IgD-negative memory B cell (primary cell): ENCODE data around the gene ARHGAP29. TPM values are rescaled to one million over a fixed set of nuclear protein-coding genes. Genes with fewer than 3 reads are reported as not detected.

ENCODE experiments used
- H3K27ac Mint-ChIP-seq, 3 donors: one replicate each; pipeline ENCODE4 v1.8.0; 2020 to 2022; ENCODE audit warnings: mild to moderate bottlenecking in 3 of 3, mixed read lengths in 3 of 3, moderate library complexity in 1 of 3
- H3K27me3 Mint-ChIP-seq: one replicate; pipeline ENCODE4 v1.8.0; 2021; ENCODE audit warnings: mixed read lengths
- H3K36me3 Mint-ChIP-seq: one replicate; pipeline ENCODE4 v1.8.0; 2020; ENCODE audit warnings: mild to moderate bottlenecking, mixed read lengths
- H3K4me1 Mint-ChIP-seq, 3 donors: one replicate each; pipeline ENCODE4 v1.8.0; 2020 to 2022; ENCODE audit warnings: mixed read lengths in 3 of 3, mild to moderate bottlenecking in 1 of 3
- H3K4me3 Mint-ChIP-seq, 4 donors: one replicate each; pipeline ENCODE4 v1.8.0; 2020 to 2022; ENCODE audit warnings: mild to moderate bottlenecking in 4 of 4, mixed read lengths in 4 of 4, moderate library complexity in 3 of 4
- H3K9me3 Mint-ChIP-seq, 3 donors: one replicate each; pipeline ENCODE4 v1.8.0; 2020 to 2021; ENCODE audit warnings: mixed read lengths in 3 of 3, mild to moderate bottlenecking in 1 of 3
- polyA plus RNA-seq: library from polyadenylated mRNA; unstranded; fragments of 300-500 nt; fragmentation: Illumina TruSeq; gene quantifications from one replicate; pipeline ENCODE4 v1.2.3, GENCODE V29; 2021

The ARHGAP29 gene
- polyA plus RNA-seq, 1 donor from 2014 or later, result not detected

GRCh38 chr1:94248956-94249688 is 11.7 kb upstream of the ARHGAP29 start:
- no peak overlapping the region for H3K27ac Mint-ChIP-seq
- peak overlapping the region in 2 of 4 donors; percentile 31 to 47 for H3K4me3 Mint-ChIP-seq
- H3K4me1 Mint-ChIP-seq, result peaks cover 4 to 8% (median 5%) of the 10 kb centered on the region in 3 donors
- peaks cover 3% of the 10 kb centered on the region for H3K36me3 Mint-ChIP-seq
- peaks cover 2 to 11% (median 4%) of the 10 kb centered on the region in 3 donors for H3K9me3 Mint-ChIP-seq
- peaks cover 47% of the 10 kb centered on the region for H3K27me3 Mint-ChIP-seq

GRCh38 chr1:94247138-94248094 is 10.0 kb upstream of the ARHGAP29 start:
- Mint-ChIP-seq H3K27ac (no peak overlapping the region), H3K9me3 (peaks cover 6 to 17% (median 14%) of the 10 kb centered on the region in 3 donors), H3K27me3 (peaks cover 49% of the 10 kb centered on the region), H3K4me1 (peaks cover 4 to 8% (median 5%) of the 10 kb centered on the region in 3 donors), H3K4me3 (peak overlapping the region; percentile 76 to 90 (median 84)), H3K36me3 (peaks cover 6% of the 10 kb centered on the region)

DNA sequence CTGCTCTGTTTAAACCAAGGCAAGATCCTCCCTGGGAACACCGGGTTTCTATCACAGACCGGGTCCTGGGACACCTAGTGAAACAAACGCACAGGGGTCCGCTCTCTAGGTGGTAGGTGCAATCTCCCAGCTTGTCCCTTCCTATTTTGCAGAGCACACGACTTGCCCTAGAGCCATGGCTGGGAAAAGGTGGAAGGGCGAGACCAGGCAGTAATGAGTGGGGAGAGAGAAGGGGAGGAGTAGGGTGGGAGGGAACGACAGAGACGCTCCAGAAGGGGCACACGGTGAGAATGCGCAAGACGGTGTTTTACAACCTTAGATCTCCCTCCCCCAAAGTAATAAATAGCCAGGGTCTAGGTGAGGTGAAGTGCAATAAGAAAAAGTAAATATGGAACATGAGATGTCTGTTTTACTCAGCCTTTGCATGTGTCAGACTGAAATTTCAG is 9.3 kb upstream of the ARHGAP29 start:
- Mint-ChIP-seq H3K36me3 (peaks cover 5% of the 10 kb centered on the region), H3K27ac (no peak overlapping the region), H3K4me1 (peaks cover 4 to 8% (median 5%) of the 10 kb centered on the region in 3 donors), H3K27me3 (peaks cover 47% of the 10 kb centered on the region), H3K9me3 (peaks cover 6 to 23% (median 14%) of the 10 kb centered on the region in 3 donors), H3K4me3 (peak overlapping the region; percentile 76 to 90 (median 82))

DNA sequence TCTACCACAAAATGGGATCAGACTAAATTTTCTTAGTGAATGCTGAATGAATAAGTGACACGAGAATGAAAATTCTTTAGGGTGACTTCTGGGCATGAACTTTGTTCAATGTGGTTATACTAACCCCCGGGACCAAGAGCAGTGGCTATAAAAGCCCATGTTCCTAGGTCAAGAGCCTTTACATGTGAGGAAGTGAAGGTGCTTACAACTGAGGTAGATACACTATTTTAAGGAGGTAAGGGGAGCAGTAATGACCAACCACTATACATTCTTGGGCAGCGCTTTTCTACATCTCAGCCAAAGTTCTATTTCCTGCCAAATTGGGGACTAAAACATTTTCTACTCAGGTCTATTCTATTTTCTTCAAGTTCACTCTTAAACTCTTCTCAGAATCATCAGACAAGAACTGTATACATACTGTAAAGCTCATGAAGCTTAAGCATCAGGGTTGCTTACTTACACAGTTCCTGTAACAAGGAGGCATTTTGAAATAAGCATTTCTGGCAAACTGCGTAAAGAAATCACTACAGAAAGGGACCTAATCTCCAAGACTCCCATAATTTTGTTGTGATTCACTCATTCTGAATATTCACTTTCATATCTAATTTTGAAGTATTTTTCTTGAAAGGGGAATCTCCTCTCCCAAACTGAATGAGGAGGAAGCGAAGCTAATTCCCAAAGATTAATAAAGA is 8.5 kb upstream of the ARHGAP29 start:
- Mint-ChIP-seq H3K27ac (no peak overlapping the region), H3K9me3 (peaks cover 4 to 24% (median 14%) of the 10 kb centered on the region in 3 donors), H3K27me3 (peaks cover 42% of the 10 kb centered on the region), H3K4me1 (peaks cover 4 to 8% (median 5%) of the 10 kb centered on the region in 3 donors), H3K4me3 (peak overlapping the region in 1 of 4 donors; percentile 18), H3K36me3 (peaks cover 5% of the 10 kb centered on the region)

DNA sequence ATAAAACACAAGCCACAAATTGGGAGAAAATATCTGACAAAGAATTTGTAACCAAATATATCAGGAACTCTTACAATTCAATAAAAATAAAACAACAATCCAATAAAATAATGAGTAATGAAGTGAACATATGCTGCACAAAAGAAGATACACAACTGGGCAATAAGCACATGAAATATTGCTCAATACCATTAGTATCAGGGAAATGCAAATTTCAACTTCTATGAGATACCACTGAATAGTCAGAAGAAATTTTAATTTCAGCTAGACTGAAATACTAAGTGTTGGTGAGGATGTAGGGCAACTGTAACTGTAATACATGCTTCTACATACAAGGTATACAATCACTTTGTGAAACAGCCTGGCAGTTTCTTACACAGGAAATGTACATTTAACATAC is 7.4 kb upstream of the ARHGAP29 start:
- peaks cover 4 to 8% (median 5%) of the 10 kb centered on the region in 3 donors for H3K4me1 Mint-ChIP-seq
- H3K27me3 Mint-ChIP-seq, result peaks cover 40% of the 10 kb centered on the region
- H3K4me3 Mint-ChIP-seq, result no peak overlapping the region
- no peak overlapping the region for H3K27ac Mint-ChIP-seq
- H3K9me3 Mint-ChIP-seq, result peaks cover 4 to 24% (median 14%) of the 10 kb centered on the region in 3 donors
- peaks cover 5% of the 10 kb centered on the region for H3K36me3 Mint-ChIP-seq

GRCh38 chr1:94243665-94244064 is 6.3 kb upstream of the ARHGAP29 start:
- peaks cover 4 to 8% (median 5%) of the 10 kb centered on the region in 3 donors for H3K4me1 Mint-ChIP-seq
- H3K9me3 Mint-ChIP-seq, result peaks cover 4 to 24% (median 14%) of the 10 kb centered on the region in 3 donors
- H3K36me3 Mint-ChIP-seq, result peaks cover 6% of the 10 kb centered on the region
- H3K27ac Mint-ChIP-seq, result no peak overlapping the region
- H3K4me3 Mint-ChIP-seq, result no peak overlapping the region
- peaks cover 42% of the 10 kb centered on the region for H3K27me3 Mint-ChIP-seq

DNA sequence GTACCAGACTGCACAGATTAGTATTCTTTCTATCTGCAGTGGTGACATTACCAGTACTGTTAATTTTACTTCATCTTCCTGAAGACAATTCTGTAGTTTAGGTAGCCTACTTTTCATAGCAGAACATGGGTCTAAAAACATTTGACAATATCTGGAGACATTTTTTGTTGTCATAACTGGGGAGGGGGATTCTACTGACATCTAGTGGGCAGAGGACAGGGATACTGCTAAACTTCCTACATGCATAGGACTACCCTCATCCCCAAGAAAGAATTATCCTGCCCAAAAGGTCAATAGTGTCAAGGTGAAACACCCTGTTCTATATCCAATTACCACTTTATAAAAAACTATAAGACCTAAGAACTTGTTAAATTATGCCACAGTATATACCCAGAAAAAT is 3.4 kb upstream of the ARHGAP29 start:
- Mint-ChIP-seq H3K27me3 (peaks cover 40% of the 10 kb centered on the region), H3K9me3 (peaks cover 2 to 26% (median 14%) of the 10 kb centered on the region in 3 donors), H3K4me1 (peaks cover 0 to 7% (median 6%) of the 10 kb centered on the region in 3 donors), H3K27ac (no peak overlapping the region), H3K36me3 (peaks cover 5% of the 10 kb centered on the region), H3K4me3 (no peak overlapping the region)

DNA sequence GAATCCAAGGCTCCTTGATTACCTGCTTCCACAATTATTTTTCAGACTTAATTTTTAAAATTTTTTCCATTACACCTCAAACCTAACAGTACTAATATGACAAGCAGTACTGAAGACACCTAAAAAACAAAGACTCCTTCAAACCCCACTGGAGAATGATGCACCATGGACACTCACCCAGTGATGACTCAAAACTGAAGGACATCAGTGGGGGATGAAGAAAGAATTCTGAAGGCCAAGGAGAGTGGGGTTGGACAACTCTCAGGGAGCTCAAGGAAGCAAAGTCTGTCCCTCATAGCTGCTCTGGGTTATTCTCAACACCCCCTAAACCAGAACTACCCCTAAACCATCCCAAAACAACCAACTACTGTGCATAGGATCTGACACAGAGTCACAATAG is 2.4 kb upstream of the ARHGAP29 start:
- Mint-ChIP-seq H3K36me3 (peaks cover 5% of the 10 kb centered on the region), H3K9me3 (peaks cover 2 to 20% (median 14%) of the 10 kb centered on the region in 3 donors)

GRCh38 chr1:94239051-94239450 is 1.7 kb upstream of the ARHGAP29 start:
- H3K36me3 Mint-ChIP-seq, result peaks cover 5% of the 10 kb centered on the region
- no peak overlapping the region for H3K27ac Mint-ChIP-seq
- H3K4me3 Mint-ChIP-seq, result peak overlapping the region in 1 of 4 donors; percentile 27
- H3K27me3 Mint-ChIP-seq, result peaks cover 38% of the 10 kb centered on the region
- H3K9me3 Mint-ChIP-seq, result peaks cover 2 to 15% (median 11%) of the 10 kb centered on the region in 3 donors
- peaks cover 0 to 7% (median 7%) of the 10 kb centered on the region in 3 donors for H3K4me1 Mint-ChIP-seq

More for the DNA sequence above, 2.4 kb upstream of the ARHGAP29 start:
- no peak overlapping the region for H3K27ac Mint-ChIP-seq
- H3K4me1 Mint-ChIP-seq, result peaks cover 0 to 7% (median 7%) of the 10 kb centered on the region in 3 donors
- H3K27me3 Mint-ChIP-seq, result peaks cover 42% of the 10 kb centered on the region
- H3K4me3 Mint-ChIP-seq, result no peak overlapping the region

- Mint-ChIP-seq H3K27me3 (peaks cover 48% of the 10 kb centered on the region), H3K4me3 (peak overlapping the region; percentile 58 to 72 (median 64)), H3K4me1 (peaks cover 0 to 7% (median 7%) of the 10 kb centered on the region in 3 donors), H3K9me3 (peaks cover 0 to 3% (median 2%) of the 10 kb centered on the region in 3 donors), H3K27ac (no peak overlapping the region), H3K36me3 (peaks cover 2% of the 10 kb centered on the region)
Observed at GRCh38 chr1:94236630-94237290, 624 bp downstream of the ARHGAP29 start.

- Mint-ChIP-seq H3K9me3 (peaks cover 0 to 2% (median 2%) of the 10 kb centered on the region in 3 donors), H3K4me3 (peak overlapping the region; percentile 58 to 72 (median 64)), H3K4me1 (peaks cover 0 to 7% (median 7%) of the 10 kb centered on the region in 3 donors), H3K27ac (peak overlapping the region in 1 of 3 donors; percentile 24), H3K27me3 (peaks cover 50% of the 10 kb centered on the region), H3K36me3 (peaks cover 2% of the 10 kb centered on the region)
Observed at GRCh38 chr1:94236013-94236491, 1.3 kb downstream of the ARHGAP29 start.

DNA sequence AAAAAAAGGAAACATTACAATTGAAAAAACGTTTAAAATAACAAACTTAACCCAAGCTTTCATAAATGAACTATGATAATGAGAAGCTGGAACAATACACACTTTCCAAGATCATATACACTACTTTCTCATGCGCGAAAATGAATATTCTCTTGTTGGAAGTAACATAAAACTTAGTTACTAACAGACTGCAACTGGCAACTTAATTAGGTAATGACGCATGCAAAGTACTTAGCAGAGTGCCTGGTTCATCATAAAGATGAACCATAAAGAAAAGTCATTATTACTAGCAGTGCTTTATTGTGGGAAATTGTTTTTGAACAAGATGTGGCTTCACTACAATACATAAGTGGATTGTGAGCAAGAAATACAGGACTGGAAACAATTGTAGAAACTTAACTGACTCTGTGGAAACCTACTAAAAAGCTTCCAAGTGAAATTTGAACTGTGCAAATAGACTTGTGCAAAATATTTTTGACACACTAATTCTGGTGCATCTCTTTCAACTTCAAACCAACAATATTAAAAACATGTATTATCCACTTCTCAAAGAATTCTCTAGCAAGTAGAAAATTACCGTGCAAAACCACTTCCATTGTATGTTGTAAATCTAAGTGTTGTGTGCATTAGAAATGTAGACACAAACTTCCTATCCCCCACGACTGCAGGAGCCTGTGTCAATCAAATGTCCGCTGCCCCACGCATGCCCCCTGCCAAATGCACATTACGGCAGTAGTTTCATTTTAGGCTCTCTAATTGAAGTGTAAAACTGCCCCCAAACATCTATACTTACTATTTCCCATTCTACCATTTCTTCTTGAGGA is 2.0 kb downstream of the ARHGAP29 start:
- Mint-ChIP-seq H3K4me1 (peaks cover 0 to 7% (median 7%) of the 10 kb centered on the region in 3 donors), H3K27ac (peak overlapping the region in 1 of 3 donors; percentile 24), H3K9me3 (peaks cover 0 to 2% (median 2%) of the 10 kb centered on the region in 3 donors), H3K27me3 (peaks cover 50% of the 10 kb centered on the region), H3K4me3 (no peak overlapping the region), H3K36me3 (peaks cover 2% of the 10 kb centered on the region)

DNA sequence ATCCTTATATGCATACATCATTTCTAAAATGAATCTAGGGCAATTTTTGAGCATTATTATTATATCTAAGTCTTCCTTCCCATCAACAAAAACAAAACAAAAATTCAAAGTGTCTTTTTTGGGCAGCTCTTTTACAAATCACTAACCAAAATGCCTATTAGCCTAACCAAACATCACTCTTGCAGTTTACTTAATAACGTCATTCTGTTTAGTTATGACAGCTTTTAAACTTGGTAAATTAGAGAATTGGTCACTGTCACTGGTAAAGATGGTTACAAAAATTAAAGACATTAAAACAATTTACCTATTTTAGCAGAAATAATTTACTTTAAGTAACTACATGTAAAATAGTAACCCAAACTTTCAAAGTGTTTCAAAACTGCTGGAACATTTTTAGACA is 2.8 kb downstream of the ARHGAP29 start:
- Mint-ChIP-seq H3K27ac (no peak overlapping the region), H3K9me3 (peaks cover 0 to 2% (median 2%) of the 10 kb centered on the region in 3 donors), H3K36me3 (peaks cover 2% of the 10 kb centered on the region), H3K27me3 (peaks cover 50% of the 10 kb centered on the region), H3K4me3 (no peak overlapping the region), H3K4me1 (peaks cover 0 to 7% (median 7%) of the 10 kb centered on the region in 3 donors)
